ENCODE data around the gene HAO2.
A peak's percentile ranks its signal among the peaks of the same experiment; 100 is the strongest.
"Not testable (repeated sequence)": the region's sequence is repeated elsewhere in the genome, so short reads cannot be mapped to it uniquely, and the experiment has no call there.

HAO2 gene

DNA sequence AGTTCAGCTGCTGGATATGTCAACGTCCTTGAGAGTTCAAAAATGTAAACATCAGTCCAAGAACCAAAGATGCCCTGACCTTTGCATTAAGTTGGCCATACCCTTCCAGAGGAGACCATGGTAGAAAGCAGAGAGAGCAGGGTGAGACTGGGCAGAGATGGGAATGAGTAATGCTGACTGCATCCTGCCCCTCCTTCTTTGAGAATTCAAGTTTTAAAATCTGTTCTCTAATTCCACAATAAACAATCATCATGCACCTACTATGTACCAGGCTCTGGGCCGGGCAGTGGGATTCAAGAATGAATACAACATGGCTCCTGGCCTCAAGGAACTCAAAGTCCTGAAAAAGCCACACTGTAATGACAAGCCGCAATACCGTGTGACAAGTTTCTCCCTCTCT lies 3.9 kb upstream of the HAO2 start:
- Histone ChIP-seq H2AFZ (ENCODE audit: low read length, unreplicated experiment) (peak overlapping the region; percentile 12), H3K79me2 (ENCODE audit: control insufficient read depth, insufficient read depth, low read length, unreplicated experiment) (no peaks in the 10 kb centered on the region), H3K4me1 (ENCODE audit: control insufficient read depth, insufficient read depth, low read length, unreplicated experiment) (peaks cover 10% of the 10 kb centered on the region), H3K4me3 (ENCODE audit: low read depth, low read length) (no peak overlapping the region), H3K27ac (ENCODE audit: low read depth, low read length) (no peak overlapping the region), H3K27me3 (ENCODE audit: insufficient read depth, low read length) (peaks cover 5% of the 10 kb centered on the region; the same call in 1 of the 2 replicates), H3K36me3 (ENCODE audit: insufficient read depth, low read length) (no peaks in the 10 kb centered on the region)

DNA sequence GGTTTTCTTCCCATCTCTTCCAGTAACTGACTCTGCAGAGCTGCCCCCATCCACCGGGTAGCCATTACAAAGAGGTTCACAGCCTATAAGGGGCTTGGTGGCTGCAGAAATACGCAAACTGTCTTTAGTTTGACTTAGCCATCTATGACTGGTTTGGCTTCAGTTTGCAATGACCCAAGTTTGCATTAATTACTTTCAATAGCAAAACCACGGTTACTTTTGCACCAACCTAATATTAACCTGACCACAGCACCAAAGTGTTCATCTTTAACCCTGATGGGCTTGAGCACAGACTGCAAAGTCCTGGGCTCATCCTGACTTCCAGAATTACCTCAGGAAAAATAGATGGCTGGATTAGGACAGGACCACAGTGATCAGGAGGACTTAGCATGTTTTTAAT lies 2.2 kb upstream of the HAO2 start:
- H3K79me2 ChIP-seq (ENCODE audit: control insufficient read depth, insufficient read depth, low read length, unreplicated experiment): no peaks in the 10 kb centered on the region
- H3K4me3 ChIP-seq (ENCODE audit: low read depth, low read length): no peak overlapping the region
- H3K36me3 ChIP-seq (ENCODE audit: insufficient read depth, low read length): no peaks in the 10 kb centered on the region
- peaks cover 14% of the 10 kb centered on the region for H3K27me3 ChIP-seq (ENCODE audit: insufficient read depth, low read length)
- H2AFZ ChIP-seq (ENCODE audit: low read length, unreplicated experiment): no peak overlapping the region
- H3K27ac ChIP-seq (ENCODE audit: low read depth, low read length): no peak overlapping the region
- peaks cover 10% of the 10 kb centered on the region for H3K4me1 ChIP-seq (ENCODE audit: control insufficient read depth, insufficient read depth, low read length, unreplicated experiment)

DNA sequence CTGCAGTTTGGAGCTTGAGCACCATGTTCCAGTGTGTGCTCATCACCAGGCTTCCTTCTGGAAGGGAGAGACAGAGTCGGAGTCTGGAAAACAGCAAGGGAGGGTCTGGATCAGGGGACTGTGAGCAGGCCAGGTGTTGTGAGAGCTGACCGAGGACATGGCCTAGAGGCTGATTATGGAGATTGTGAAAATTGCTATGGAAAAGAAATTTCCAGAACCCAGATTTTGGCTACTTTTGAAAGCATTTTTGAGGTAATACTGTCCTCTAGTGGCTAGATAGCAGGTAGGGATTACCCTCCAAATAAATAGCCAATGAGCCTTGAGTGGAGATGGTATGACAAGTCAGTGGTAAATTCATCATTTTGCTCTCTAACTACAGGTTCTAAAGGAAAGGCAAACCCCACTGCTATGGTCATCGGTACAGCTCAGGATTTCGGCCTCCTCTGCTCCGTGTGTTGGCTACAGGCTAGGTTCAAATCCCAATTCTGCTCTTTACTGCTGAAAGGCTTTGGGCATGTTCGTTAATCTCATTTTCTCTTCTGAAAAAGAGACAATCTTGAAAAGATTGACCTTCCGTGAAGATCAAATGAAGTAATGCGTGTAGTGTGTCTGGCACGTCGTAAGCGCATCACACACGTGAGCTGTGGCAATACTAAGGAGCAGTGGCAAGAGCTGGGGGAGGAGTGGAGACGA lies 1.0 kb upstream of the HAO2 start:
- Histone ChIP-seq H3K27ac (ENCODE audit: low read depth, low read length) (no peak overlapping the region), H3K27me3 (ENCODE audit: insufficient read depth, low read length) (peaks cover 17% of the 10 kb centered on the region), H2AFZ (ENCODE audit: low read length, unreplicated experiment) (no peak overlapping the region), H3K4me1 (ENCODE audit: control insufficient read depth, insufficient read depth, low read length, unreplicated experiment) (peaks cover 10% of the 10 kb centered on the region), H3K79me2 (ENCODE audit: control insufficient read depth, insufficient read depth, low read length, unreplicated experiment) (no peaks in the 10 kb centered on the region), H3K4me3 (ENCODE audit: low read depth, low read length) (no peak overlapping the region), H3K36me3 (ENCODE audit: insufficient read depth, low read length) (no peaks in the 10 kb centered on the region)

DNA sequence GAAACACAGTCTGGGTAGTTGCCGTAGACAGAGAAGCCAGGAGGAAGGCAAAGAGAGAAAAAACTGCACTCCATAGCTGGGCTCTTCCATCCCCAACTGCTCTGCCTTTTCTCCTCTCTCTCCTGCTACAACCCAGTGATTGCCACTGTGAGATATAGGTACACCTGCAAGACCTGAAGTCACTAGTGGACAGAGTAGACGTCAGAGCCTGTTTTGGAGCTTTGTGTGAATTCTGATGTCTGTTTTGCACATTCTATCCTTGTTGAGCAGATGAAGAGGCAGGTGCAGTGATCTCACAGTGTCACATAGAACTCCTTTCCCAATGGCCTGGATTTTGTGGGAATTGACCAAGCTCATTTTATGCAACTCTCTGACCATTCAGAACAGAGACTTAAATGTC lies 2.2 kb downstream of the HAO2 start:
- H3K4me1 ChIP-seq (ENCODE audit: control insufficient read depth, insufficient read depth, low read length, unreplicated experiment): peaks cover 9% of the 10 kb centered on the region

DNA sequence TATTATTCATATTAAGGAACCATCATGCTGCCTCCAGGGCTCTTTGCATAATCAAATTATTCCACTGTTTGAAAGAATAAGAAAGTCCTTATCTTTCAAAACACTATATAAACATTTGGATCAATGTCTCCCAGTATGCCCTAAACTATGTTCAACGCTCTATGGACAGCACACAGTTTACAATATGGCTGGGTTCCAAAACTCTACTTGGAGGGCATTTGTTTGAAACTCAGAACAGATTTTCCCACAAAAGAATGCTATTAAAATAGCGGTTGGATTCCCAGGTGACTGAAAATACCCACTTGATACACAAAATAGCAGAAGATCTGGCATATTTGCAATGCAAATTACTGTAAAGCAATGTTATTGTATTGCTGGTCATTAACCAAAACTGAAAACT lies 3.2 kb downstream of the HAO2 start:
- Histone ChIP-seq H3K4me1 (ENCODE audit: control insufficient read depth, insufficient read depth, low read length, unreplicated experiment) (peaks cover 9% of the 10 kb centered on the region), H3K4me3 (ENCODE audit: low read depth, low read length) (no peak overlapping the region), H3K27ac (ENCODE audit: low read depth, low read length) (no peak overlapping the region), H3K36me3 (ENCODE audit: insufficient read depth, low read length) (no peaks in the 10 kb centered on the region), H3K27me3 (ENCODE audit: insufficient read depth, low read length) (peaks cover 17% of the 10 kb centered on the region), H3K79me2 (ENCODE audit: control insufficient read depth, insufficient read depth, low read length, unreplicated experiment) (no peaks in the 10 kb centered on the region), H2AFZ (ENCODE audit: low read length, unreplicated experiment) (no peak overlapping the region)

More for the DNA sequence above, 2.2 kb downstream of the HAO2 start:
- H3K27me3 ChIP-seq (ENCODE audit: insufficient read depth, low read length): peaks cover 17% of the 10 kb centered on the region
- H3K4me3 ChIP-seq (ENCODE audit: low read depth, low read length): no peak overlapping the region
- H3K36me3 ChIP-seq (ENCODE audit: insufficient read depth, low read length): no peaks in the 10 kb centered on the region
- H3K79me2 ChIP-seq (ENCODE audit: control insufficient read depth, insufficient read depth, low read length, unreplicated experiment): no peaks in the 10 kb centered on the region
- H3K27ac ChIP-seq (ENCODE audit: low read depth, low read length): no peak overlapping the region
- H2AFZ ChIP-seq (ENCODE audit: low read length, unreplicated experiment): no peak overlapping the region

DNA sequence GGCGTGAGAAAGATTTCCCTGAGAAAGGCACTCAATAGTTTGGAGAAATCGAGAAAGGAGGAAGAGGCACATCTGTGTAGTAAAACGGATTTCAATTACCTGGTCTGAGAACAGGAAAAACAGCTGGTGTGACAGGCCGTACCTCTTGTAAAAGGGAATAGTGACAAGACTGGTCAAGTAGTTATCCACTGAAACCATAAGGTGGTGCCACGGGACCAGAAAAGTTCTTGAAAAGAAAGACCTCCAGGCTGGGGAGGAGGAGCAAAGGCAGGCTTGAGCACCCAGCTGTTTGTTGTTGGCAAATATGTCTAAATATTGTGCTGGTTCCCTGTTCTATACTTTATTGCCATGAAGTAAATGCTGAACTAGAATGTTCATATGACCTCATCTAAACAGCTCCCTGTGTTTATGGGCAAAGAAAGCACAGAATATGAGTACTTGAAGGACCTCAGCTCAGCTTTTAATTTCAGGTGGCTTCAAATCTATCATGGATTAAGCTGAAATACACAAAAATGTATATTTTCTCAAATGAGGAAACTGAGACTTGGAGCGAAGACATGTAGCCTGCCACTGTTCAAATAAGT lies 4.0 kb downstream of the HAO2 start:
- no peaks in the 10 kb centered on the region for H3K36me3 ChIP-seq (ENCODE audit: insufficient read depth, low read length)
- peaks cover 9% of the 10 kb centered on the region for H3K4me1 ChIP-seq (ENCODE audit: control insufficient read depth, insufficient read depth, low read length, unreplicated experiment)
- no peaks in the 10 kb centered on the region for H3K79me2 ChIP-seq (ENCODE audit: control insufficient read depth, insufficient read depth, low read length, unreplicated experiment)
- H3K27me3 ChIP-seq (ENCODE audit: insufficient read depth, low read length): peaks cover 17% of the 10 kb centered on the region
- no peak overlapping the region for H2AFZ ChIP-seq (ENCODE audit: low read length, unreplicated experiment)
- H3K4me3 ChIP-seq (ENCODE audit: low read depth, low read length): no peak overlapping the region
- no peak overlapping the region for H3K27ac ChIP-seq (ENCODE audit: low read depth, low read length)

DNA sequence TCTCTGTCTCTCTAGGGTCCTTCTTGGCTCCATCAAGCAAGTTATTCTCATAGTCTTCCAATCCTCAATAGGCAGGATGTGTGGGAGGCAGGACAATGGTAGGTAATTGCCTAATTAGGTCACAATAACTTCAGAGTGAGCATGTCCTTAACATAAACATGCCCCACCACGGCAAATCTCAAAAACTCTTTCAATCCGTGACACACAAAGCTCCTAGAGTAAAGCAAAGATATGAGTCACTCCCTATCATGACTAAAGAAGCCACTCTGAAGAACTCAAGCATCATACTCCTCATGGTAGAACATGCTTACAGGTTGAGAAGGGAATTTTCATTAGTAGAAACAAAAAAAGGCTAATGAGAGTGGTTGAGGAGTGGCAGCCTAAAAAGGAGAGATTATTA lies 4.9 kb downstream of the HAO2 start:
- no peak overlapping the region for H3K27ac ChIP-seq (ENCODE audit: low read depth, low read length)
- no peak overlapping the region for H3K4me3 ChIP-seq (ENCODE audit: low read depth, low read length)
- peaks cover 20% of the 10 kb centered on the region for H3K27me3 ChIP-seq (ENCODE audit: insufficient read depth, low read length)
- H3K4me1 ChIP-seq (ENCODE audit: control insufficient read depth, insufficient read depth, low read length, unreplicated experiment): peaks cover 9% of the 10 kb centered on the region
- H3K36me3 ChIP-seq (ENCODE audit: insufficient read depth, low read length): no peaks in the 10 kb centered on the region
- H3K79me2 ChIP-seq (ENCODE audit: control insufficient read depth, insufficient read depth, low read length, unreplicated experiment): no peaks in the 10 kb centered on the region
- H2AFZ ChIP-seq (ENCODE audit: low read length, unreplicated experiment): no peak overlapping the region

DNA sequence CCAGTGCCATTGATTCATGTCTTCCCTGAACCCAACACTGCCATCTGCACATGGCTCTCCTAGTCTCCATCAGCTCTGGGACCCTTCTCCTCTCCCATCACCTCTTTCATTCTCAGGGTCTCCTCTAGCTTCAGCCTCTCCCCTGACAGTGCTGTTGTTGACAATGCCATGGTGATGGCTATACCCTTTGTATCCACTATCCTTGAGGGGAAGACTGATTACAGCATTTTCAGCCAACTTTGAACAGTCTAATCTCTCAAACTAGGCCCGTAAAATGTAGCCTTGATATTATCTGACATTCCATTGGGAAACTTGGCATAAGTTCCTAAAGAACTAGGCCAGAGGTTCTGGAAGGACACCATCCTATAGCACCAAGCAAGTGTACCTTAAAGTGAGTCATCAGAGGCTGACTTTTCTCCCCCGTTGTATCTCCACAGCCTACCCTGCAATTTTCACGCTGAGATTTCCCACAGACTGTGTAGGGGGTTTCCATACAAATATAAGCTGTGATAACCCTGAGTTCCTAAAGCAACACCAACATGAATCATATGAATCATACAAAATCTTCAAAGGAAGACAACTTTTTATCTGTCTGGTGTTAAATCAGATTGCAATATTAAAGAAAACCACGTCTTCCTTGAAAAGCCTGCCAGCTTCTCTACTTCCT lies 5.8 kb downstream of the HAO2 start:
- Histone ChIP-seq H2AFZ (ENCODE audit: low read length, unreplicated experiment) (no peak overlapping the region), H3K4me1 (ENCODE audit: control insufficient read depth, insufficient read depth, low read length, unreplicated experiment) (peaks cover 9% of the 10 kb centered on the region), H3K27me3 (ENCODE audit: insufficient read depth, low read length) (peaks cover 23% of the 10 kb centered on the region), H3K27ac (ENCODE audit: low read depth, low read length) (no peak overlapping the region), H3K4me3 (ENCODE audit: low read depth, low read length) (no peak overlapping the region), H3K36me3 (ENCODE audit: insufficient read depth, low read length) (no peaks in the 10 kb centered on the region), H3K79me2 (ENCODE audit: control insufficient read depth, insufficient read depth, low read length, unreplicated experiment) (no peaks in the 10 kb centered on the region)

DNA sequence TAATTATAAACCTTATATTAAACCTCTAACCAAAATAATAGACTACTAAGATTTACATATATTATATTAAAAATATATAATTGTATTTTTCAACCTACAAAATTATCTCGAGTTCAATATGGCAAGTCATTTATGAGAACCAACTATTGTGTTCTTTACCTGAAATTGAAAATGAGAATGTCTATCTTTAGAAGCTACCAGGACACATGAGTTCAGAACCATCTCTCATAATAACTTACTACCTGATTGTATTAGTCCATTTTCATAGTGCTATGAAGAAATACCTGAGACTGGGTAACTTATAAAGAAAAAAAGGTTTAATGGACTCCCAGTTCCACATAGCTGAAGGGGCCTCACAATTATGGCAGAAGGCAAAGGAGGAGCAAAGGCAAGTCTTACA lies 6.8 kb downstream of the HAO2 start:
- Histone ChIP-seq H3K4me1 (ENCODE audit: control insufficient read depth, insufficient read depth, low read length, unreplicated experiment) (peaks cover 9% of the 10 kb centered on the region), H2AFZ (ENCODE audit: low read length, unreplicated experiment) (no peak overlapping the region), H3K79me2 (ENCODE audit: control insufficient read depth, insufficient read depth, low read length, unreplicated experiment) (no peaks in the 10 kb centered on the region), H3K27ac (ENCODE audit: low read depth, low read length) (no peak overlapping the region), H3K27me3 (ENCODE audit: insufficient read depth, low read length) (peaks cover 30% of the 10 kb centered on the region; the same call in 1 of the 2 replicates), H3K4me3 (ENCODE audit: low read depth, low read length) (no peak overlapping the region), H3K36me3 (ENCODE audit: insufficient read depth, low read length) (no peaks in the 10 kb centered on the region)

DNA sequence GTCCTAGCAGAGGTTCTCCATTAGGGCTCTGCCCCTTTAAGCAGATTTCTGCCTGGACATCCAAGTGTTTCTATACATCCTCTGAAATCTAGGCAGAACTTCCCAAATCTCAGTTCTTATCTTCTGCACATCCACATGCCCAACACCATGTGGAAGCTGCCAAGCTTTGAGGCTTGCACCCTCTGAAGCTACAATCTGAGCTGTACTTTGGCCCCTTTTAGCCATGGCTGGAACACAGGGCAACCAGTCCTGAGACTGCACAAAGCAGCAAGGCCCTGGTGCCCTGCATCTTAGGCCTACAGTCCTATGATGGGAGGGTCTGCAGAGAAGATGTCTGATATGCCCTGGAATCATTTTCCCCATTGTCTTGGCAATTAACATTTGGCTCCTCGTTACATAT lies 8.0 kb downstream of the HAO2 start:
- H3K36me3 ChIP-seq (ENCODE audit: insufficient read depth, low read length): no peaks in the 10 kb centered on the region
- H3K4me1 ChIP-seq (ENCODE audit: control insufficient read depth, insufficient read depth, low read length, unreplicated experiment): peaks cover 9% of the 10 kb centered on the region
- H2AFZ ChIP-seq (ENCODE audit: low read length, unreplicated experiment): no peak overlapping the region
- H3K79me2 ChIP-seq (ENCODE audit: control insufficient read depth, insufficient read depth, low read length, unreplicated experiment): no peaks in the 10 kb centered on the region
- no peak overlapping the region for H3K4me3 ChIP-seq (ENCODE audit: low read depth, low read length)
- peaks cover 21% of the 10 kb centered on the region; the same call in 1 of the 2 replicates for H3K27me3 ChIP-seq (ENCODE audit: insufficient read depth, low read length)
- no peak overlapping the region for H3K27ac ChIP-seq (ENCODE audit: low read depth, low read length)

DNA sequence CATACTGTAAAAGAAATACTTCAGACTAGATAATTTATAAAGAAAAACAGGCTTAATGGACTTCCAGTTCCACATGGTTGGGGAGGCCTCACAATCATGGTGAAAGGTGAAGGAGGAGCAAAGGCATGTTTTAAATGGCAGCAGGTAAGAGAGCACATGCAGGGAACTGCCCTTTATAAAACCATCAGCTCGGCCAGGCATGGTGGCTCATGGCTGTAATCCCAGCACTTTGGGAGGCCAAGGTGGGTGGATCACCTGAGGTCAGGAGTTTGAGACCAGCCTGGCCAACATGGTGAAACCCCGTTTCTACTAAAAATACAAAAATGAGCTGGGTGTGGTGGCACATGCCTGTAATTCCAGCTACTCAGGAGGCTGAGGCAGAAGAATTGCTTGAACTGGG lies 9.0 kb downstream of the HAO2 start:
- H2AFZ ChIP-seq (ENCODE audit: low read length, unreplicated experiment); H3K79me2 ChIP-seq (ENCODE audit: control insufficient read depth, insufficient read depth, low read length, unreplicated experiment); H3K27ac ChIP-seq (ENCODE audit: low read depth, low read length); H3K36me3 ChIP-seq (ENCODE audit: insufficient read depth, low read length); H3K4me3 ChIP-seq (ENCODE audit: low read depth, low read length); H3K4me1 ChIP-seq (ENCODE audit: control insufficient read depth, insufficient read depth, low read length, unreplicated experiment): not testable (repeated sequence)
- peaks cover 20% of the 10 kb centered on the region for H3K27me3 ChIP-seq (ENCODE audit: insufficient read depth, low read length)
